Activated B cell treated with CpG ODN at 0.5 μM for 24 hours (primary cell): ENCODE results near the gene FAR1. TPM values are rescaled to one million over a fixed set of nuclear protein-coding genes. Genes with fewer than 3 reads are reported as not detected.

Experiments
- ATAC-seq: fragments of 200-7000 bp; cut with Tn5 transposase; one replicate; pipeline ENCODE4 v1.10.0; 2021; ENCODE audit warnings: low read depth, mild to moderate bottlenecking, moderate library complexity
- CTCF ChIA-PET: fragments of 350-600 bp; sonication (Branson Sonifier 250); formaldehyde crosslinking; loops from one replicate; lab custom pipeline; 2021; ENCODE audit warnings: antibody characterized with exemption; lab: Charles Lee
- POLR2A ChIA-PET: fragments of 350-600 bp; sonication (Branson Sonifier 250); formaldehyde crosslinking; loops from one replicate; lab custom pipeline; 2021; ENCODE audit warnings: antibody characterized with exemption; lab: Charles Lee
- DNase-seq: peaks from one replicate; pipeline ENCODE4 v3.0.0; 2022
- H3K27ac Mint-ChIP-seq: one replicate; pipeline ENCODE4 v1.8.0; 2020; ENCODE audit warnings: mixed read lengths
- H3K27me3 Mint-ChIP-seq: one replicate; pipeline ENCODE4 v1.8.0; 2021; ENCODE audit warnings: mixed read lengths
- H3K36me3 Mint-ChIP-seq: one replicate; pipeline ENCODE4 v1.8.0; 2021; ENCODE audit warnings: low read depth, mixed read lengths
- H3K4me1 Mint-ChIP-seq: one replicate; pipeline ENCODE4 v1.8.0; 2021; ENCODE audit warnings: mixed read lengths
- H3K4me3 Mint-ChIP-seq: one replicate; pipeline ENCODE4 v1.8.0; 2020; ENCODE audit warnings: mild to moderate bottlenecking, mixed read lengths
- H3K9me3 Mint-ChIP-seq: one replicate; pipeline ENCODE4 v1.8.0; 2020; ENCODE audit warnings: mixed read lengths
- CTCF ChIP-seq: fragments of 200-600 bp; IDR thresholded peaks from one replicate; pipeline ENCODE4 v1.8.0; 2022; ENCODE audit warnings: antibody characterized with exemption, mild to moderate bottlenecking
- intact Hi-C: fragments of 100-400 bp; cut with micrococcal nuclease; formaldehyde crosslinking; loops from one replicate; pipeline ENCODE4 v1.15.1; 2024
- total RNA-seq: library from RNA; stranded (reverse); gene quantifications from 2 replicates; pipeline ENCODE4 v1.2.3, GENCODE V29; 2022

Gene FAR1
- total RNA-seq, 1 donor from 2014 or later, result 48.4 TPM

GRCh38 chr11:13635290-13635689 lies 33.2 kb upstream of the FAR1 start:
- DNase-seq (no peak), ATAC-seq (no peak)
- ChIA-PET POLR2A (no interaction called here), CTCF (no interaction called here)
- H3K4me3 Mint-ChIP-seq, result no peak overlapping the region
- no peak overlapping the region for H3K27ac Mint-ChIP-seq
- no peaks in the 10 kb centered on the region for H3K4me1 Mint-ChIP-seq
- no peaks in the 10 kb centered on the region for H3K36me3 Mint-ChIP-seq
- peaks cover 6% of the 10 kb centered on the region for H3K27me3 Mint-ChIP-seq
- no peak for TF ChIP-seq CTCF
- intact Hi-C loops, result no loop called here
- peaks cover 2% of the 10 kb centered on the region for H3K9me3 Mint-ChIP-seq

GRCh38 chr11:13635804-13636203 lies 32.7 kb upstream of the FAR1 start:
- H3K4me1 Mint-ChIP-seq, result no peaks in the 10 kb centered on the region
- CTCF ChIA-PET, result no interaction called here
- H3K27ac Mint-ChIP-seq, result no peak overlapping the region
- no peak overlapping the region for H3K4me3 Mint-ChIP-seq
- peaks cover 2% of the 10 kb centered on the region for H3K9me3 Mint-ChIP-seq
- POLR2A ChIA-PET, result no interaction called here
- H3K36me3 Mint-ChIP-seq, result no peaks in the 10 kb centered on the region
- H3K27me3 Mint-ChIP-seq, result peaks cover 4% of the 10 kb centered on the region
- no peak for DNase-seq
- no peak for ATAC-seq
- no peak for TF ChIP-seq CTCF
- intact Hi-C loops, result no loop called here

- no peaks in the 10 kb centered on the region for H3K36me3 Mint-ChIP-seq
- H3K27ac Mint-ChIP-seq, result no peak overlapping the region
These were observed 31.1 kb upstream of the FAR1 start for GRCh38 chr11:13637125-13638069.

GRCh38 chr11:13638422-13638821 lies 30.0 kb upstream of the FAR1 start:
- ChIA-PET POLR2A (no interaction called here), CTCF (no interaction called here)
- Mint-ChIP-seq H3K4me3 (no peak overlapping the region), H3K27ac (no peak overlapping the region), H3K9me3 (peaks cover 2% of the 10 kb centered on the region), H3K27me3 (peaks cover 19% of the 10 kb centered on the region), H3K4me1 (no peaks in the 10 kb centered on the region), H3K36me3 (no peaks in the 10 kb centered on the region)
- intact Hi-C loops, result no loop called here
- no peak for ATAC-seq
- no peak for TF ChIP-seq CTCF
- DNase-seq, result no peak

More at GRCh38 chr11:13637125-13638069, 31.1 kb upstream of the FAR1 start:
- ATAC-seq (no peak), DNase-seq (no peak)
- intact Hi-C loops, result no loop called here
- H3K9me3 Mint-ChIP-seq, result peaks cover 2% of the 10 kb centered on the region
- no peak for TF ChIP-seq CTCF
- CTCF ChIA-PET, result no interaction called here
- no peak overlapping the region for H3K4me3 Mint-ChIP-seq
- no peaks in the 10 kb centered on the region for H3K4me1 Mint-ChIP-seq
- peaks cover 16% of the 10 kb centered on the region for H3K27me3 Mint-ChIP-seq
- POLR2A ChIA-PET, result no interaction called here

- DNase-seq, result no peak
- no peaks in the 10 kb centered on the region for H3K9me3 Mint-ChIP-seq
- peaks cover 25% of the 10 kb centered on the region for H3K27me3 Mint-ChIP-seq
- CTCF ChIA-PET, result no interaction called here
- H3K4me3 Mint-ChIP-seq, result no peak overlapping the region
- no peak overlapping the region for H3K27ac Mint-ChIP-seq
- TF ChIP-seq CTCF, result no peak
- H3K4me1 Mint-ChIP-seq, result no peaks in the 10 kb centered on the region
- no peak for ATAC-seq
- POLR2A ChIA-PET, result no interaction called here
- intact Hi-C loops, result no loop called here
- H3K36me3 Mint-ChIP-seq, result no peaks in the 10 kb centered on the region
These were observed 23.3 kb upstream of the FAR1 start for GRCh38 chr11:13644997-13645687.
